Loucy (cell line): ENCODE results near the gene CRLF3.

Source experiments
- H2AFZ ChIP-seq: fragments of 200-600 bp; sonication (generic); 2 replicates; pipeline ENCODE4 v1.6.0; 2016; ENCODE audit warnings: antibody characterized with exemption, mild to moderate bottlenecking, low read length, moderate library complexity
- H3F3A ChIP-seq: fragments of 200-600 bp; 2 replicates; pipeline ENCODE4 v1.6.0; 2016; ENCODE audit warnings: antibody characterized with exemption, low read depth, mild to moderate bottlenecking
- H3K27me3 ChIP-seq: fragments of 200-600 bp; sonication (generic); 2 replicates; pipeline ENCODE4 v1.6.1; 2014; ENCODE audit warnings: low read length, mild to moderate bottlenecking; ENCODE audit not compliant: insufficient read depth, poor library complexity, severe bottlenecking
- H3K36me3 ChIP-seq: fragments of 200-600 bp; sonication (generic); 2 replicates; pipeline ENCODE4 v1.6.1; 2016; ENCODE audit warnings: low read length; ENCODE audit not compliant: insufficient read depth
- H3K4me1 ChIP-seq: fragments of 200-600 bp; sonication (generic); 2 replicates; pipeline ENCODE4 v1.5.1; 2014; ENCODE audit warnings: low read length, mild to moderate bottlenecking; ENCODE audit not compliant: insufficient read depth, poor library complexity, severe bottlenecking
- H3K4me2 ChIP-seq: fragments of 200-600 bp; sonication (generic); 2 replicates; pipeline ENCODE4 v1.6.0; 2014; ENCODE audit warnings: antibody characterized with exemption, low read length, low read depth, mild to moderate bottlenecking; ENCODE audit not compliant: poor library complexity, severe bottlenecking
- H3K4me3 ChIP-seq: fragments of 200-600 bp; sonication (generic); 2 replicates; pipeline ENCODE4 v1.5.1; 2014; ENCODE audit warnings: low read length, mild to moderate bottlenecking, mixed read lengths; ENCODE audit not compliant: poor library complexity, severe bottlenecking
- H3K79me2 ChIP-seq: fragments of 200-600 bp; sonication (generic); 2 replicates; pipeline ENCODE4 v1.6.1; 2014; ENCODE audit warnings: low read length; ENCODE audit not compliant: insufficient read depth
- H3K9ac ChIP-seq: fragments of 200-600 bp; sonication (generic); 2 replicates; pipeline ENCODE4 v1.6.0; 2014; ENCODE audit warnings: mild to moderate bottlenecking, low read depth, low read length, moderate library complexity; ENCODE audit not compliant: poor library complexity, severe bottlenecking
- H3K9me2 ChIP-seq: fragments of 200-600 bp; sonication (generic); replicated peaks from 2 replicates; pipeline ENCODE4 v1.6.1; 2016; ENCODE audit warnings: low read depth, low read length, mixed read lengths
- H3K9me3 ChIP-seq: fragments of 200-600 bp; sonication (generic); 2 replicates; pipeline ENCODE4 v1.6.1; 2014; ENCODE audit warnings: mild to moderate bottlenecking, antibody characterized with exemption, low read length, low read depth; ENCODE audit not compliant: insufficient read depth
- H4K20me1 ChIP-seq: fragments of 200-600 bp; sonication (generic); 2 replicates; pipeline ENCODE4 v1.6.0; 2014; ENCODE audit warnings: antibody characterized with exemption, low read length, mild to moderate bottlenecking; ENCODE audit not compliant: insufficient read depth, poor library complexity, severe bottlenecking
- CTCF ChIP-seq: fragments of 200-600 bp; sonication (generic); conservative IDR thresholded peaks from 2 replicates; pipeline ENCODE4 v1.5.1; 2014; ENCODE audit warnings: mild to moderate bottlenecking, antibody characterized with exemption, low read length
- EZH2phosphoT487 ChIP-seq: fragments of 200-600 bp; IDR thresholded peaks from 2 replicates; pipeline ENCODE4 v1.6.1; 2018; ENCODE audit warnings: antibody characterized with exemption, mild to moderate bottlenecking, moderate library complexity, borderline replicate concordance

CRLF3 gene

GRCh38 chr17:30858556-30859250 is 34.2 kb upstream of the CRLF3 start:
- Histone ChIP-seq H3K27me3 (no peaks in the 10 kb centered on the region), H3K9me3 (no peaks in the 10 kb centered on the region), H3K4me1 (no peaks in the 10 kb centered on the region), H2AFZ (no peak overlapping the region), H3K9ac (no peak overlapping the region), H3K4me3 (no peak overlapping the region), H4K20me1 (no peaks in the 10 kb centered on the region), H3K79me2 (no peaks in the 10 kb centered on the region), H3F3A (no peaks in the 10 kb centered on the region), H3K36me3 (peaks cover 57% of the 10 kb centered on the region; the same call in 1 of the 2 replicates), H3K9me2 (no peaks in the 10 kb centered on the region), H3K4me2 (no peak overlapping the region)
- TF ChIP-seq EZH2phosphoT487 (no peak), CTCF (no peak)

- TF ChIP-seq EZH2phosphoT487 (no peak), CTCF (no peak)
- Histone ChIP-seq H3K9me3 (no peaks in the 10 kb centered on the region), H3K36me3 (peaks cover 68% of the 10 kb centered on the region), H2AFZ (no peak overlapping the region), H3K4me3 (no peak overlapping the region), H3K9me2 (no peaks in the 10 kb centered on the region), H3F3A (no peaks in the 10 kb centered on the region), H3K79me2 (no peaks in the 10 kb centered on the region), H3K4me2 (no peak overlapping the region), H3K9ac (no peak overlapping the region), H4K20me1 (no peaks in the 10 kb centered on the region), H3K4me1 (no peaks in the 10 kb centered on the region), H3K27me3 (no peaks in the 10 kb centered on the region)
These were observed 29.7 kb upstream of the CRLF3 start for GRCh38 chr17:30854146-30854545.

- no peaks in the 10 kb centered on the region for H3K79me2 ChIP-seq
- H3K4me2 ChIP-seq, result no peak overlapping the region
- no peaks in the 10 kb centered on the region for H4K20me1 ChIP-seq
- H3K9me2 ChIP-seq, result no peaks in the 10 kb centered on the region
- H3K4me3 ChIP-seq, result no peak overlapping the region
- no peaks in the 10 kb centered on the region for H3K27me3 ChIP-seq
- no peak overlapping the region for H2AFZ ChIP-seq
- H3K9ac ChIP-seq, result no peak overlapping the region
- no peaks in the 10 kb centered on the region for H3F3A ChIP-seq
- no peaks in the 10 kb centered on the region for H3K4me1 ChIP-seq
- H3K36me3 ChIP-seq, result peaks cover 63% of the 10 kb centered on the region
- no peaks in the 10 kb centered on the region for H3K9me3 ChIP-seq
- no peak for TF ChIP-seq CTCF
- no peak for TF ChIP-seq EZH2phosphoT487
These were observed 23.5 kb upstream of the CRLF3 start for GRCh38 chr17:30848021-30848420.
